Activated CD8-positive, alpha-beta T cell treated with anti-CD3 and anti-CD28 coated beads for 36 hours (primary cell): ENCODE results near the gene TGIF2. TPM values are rescaled to one million over a fixed set of nuclear protein-coding genes. Genes with fewer than 3 reads are reported as not detected.

ENCODE experiments used
- ATAC-seq: fragments of 200-7000 bp; cut with Tn5 transposase; one replicate; pipeline ENCODE4 v1.10.0; 2021; ENCODE audit warnings: mild to moderate bottlenecking, moderate library complexity
- CTCF ChIA-PET: fragments of 350-600 bp; sonication (Branson Sonifier 250); formaldehyde crosslinking; loops from one replicate; lab custom pipeline; 2021; ENCODE audit warnings: antibody characterized with exemption; lab: Charles Lee
- POLR2A ChIA-PET: fragments of 350-600 bp; sonication (Branson Sonifier 250); formaldehyde crosslinking; loops from one replicate; lab custom pipeline; 2021; ENCODE audit warnings: antibody characterized with exemption; lab: Charles Lee
- DNase-seq: peaks from one replicate; pipeline ENCODE4 v3.0.0-alpha.2; 2020
- H3K27ac Mint-ChIP-seq: one replicate; pipeline ENCODE4 v1.8.0; 2021; ENCODE audit warnings: mild to moderate bottlenecking, mixed read lengths
- H3K27me3 Mint-ChIP-seq: one replicate; pipeline ENCODE4 v1.8.0; 2021; ENCODE audit warnings: mixed read lengths
- H3K36me3 Mint-ChIP-seq: one replicate; pipeline ENCODE4 v1.8.0; 2021; ENCODE audit warnings: low read depth, mixed read lengths
- H3K4me1 Mint-ChIP-seq: one replicate; pipeline ENCODE4 v1.8.0; 2021; ENCODE audit warnings: low read depth, mixed read lengths
- H3K4me3 Mint-ChIP-seq: one replicate; pipeline ENCODE4 v1.8.0; 2021; ENCODE audit warnings: mild to moderate bottlenecking, moderate library complexity, mixed read lengths
- H3K9me3 Mint-ChIP-seq: one replicate; pipeline ENCODE4 v1.8.0; 2021; ENCODE audit warnings: mixed read lengths
- CTCF ChIP-seq: fragments of 200-600 bp; IDR thresholded peaks from one replicate; pipeline ENCODE4 v1.8.0; 2022; ENCODE audit warnings: antibody characterized with exemption, mild to moderate bottlenecking
- intact Hi-C: fragments of 100-400 bp; cut with micrococcal nuclease; formaldehyde crosslinking; loops from one replicate; pipeline ENCODE4 v1.10.0; 2022
- total RNA-seq, 2 experiments: library from RNA; stranded (reverse); gene quantifications; one replicate each; pipeline ENCODE4 v1.2.3, GENCODE V29; 2021

The TGIF2 gene
- total RNA-seq, 2 experiments from 2014 or later = 55.3 to 56.8 TPM

DNA sequence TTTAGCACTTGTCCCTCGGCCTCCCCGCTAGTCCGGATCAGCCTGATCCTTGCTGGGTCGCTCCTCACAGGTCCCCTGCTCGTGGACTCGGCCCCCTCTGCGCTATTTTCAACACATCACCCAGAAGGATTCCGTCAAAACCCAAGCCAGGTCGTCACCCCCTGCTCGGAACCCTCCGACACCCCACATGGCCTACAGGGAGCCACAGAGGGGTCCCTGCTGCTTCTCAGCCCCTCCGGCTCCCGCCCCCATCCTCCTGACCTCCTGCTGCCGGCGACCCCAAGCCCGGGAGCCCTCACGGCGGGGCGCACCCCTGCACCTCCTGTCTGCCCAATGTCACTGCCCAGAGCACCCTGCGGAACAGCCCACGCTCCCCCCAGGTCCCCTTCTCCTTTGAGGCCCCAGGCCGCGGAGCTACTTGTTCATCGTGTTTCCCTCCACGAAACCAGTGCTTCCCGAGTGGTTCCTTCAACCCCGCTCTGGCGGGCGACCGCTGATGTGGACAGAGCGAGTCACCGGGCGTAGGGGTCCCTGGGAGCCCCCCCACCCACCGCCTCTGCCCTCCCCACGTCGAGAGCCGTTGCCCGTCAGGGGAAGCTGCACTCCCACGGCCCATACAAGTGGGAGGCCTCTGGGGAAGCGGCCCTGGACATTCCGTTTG is 32.7 kb upstream of the TGIF2 start:
- no peak for TF ChIP-seq CTCF
- no peak overlapping the region for H3K4me3 Mint-ChIP-seq
- H3K27ac Mint-ChIP-seq = no peak overlapping the region
- DNase-seq (no peak), ATAC-seq (no peak)
- intact Hi-C loops = no loop called here
- no peaks in the 10 kb centered on the region for H3K36me3 Mint-ChIP-seq
- ChIA-PET POLR2A (no interaction called here), CTCF (no interaction called here)
- no peaks in the 10 kb centered on the region for H3K27me3 Mint-ChIP-seq
- no peaks in the 10 kb centered on the region for H3K4me1 Mint-ChIP-seq
- no peaks in the 10 kb centered on the region for H3K9me3 Mint-ChIP-seq

DNA sequence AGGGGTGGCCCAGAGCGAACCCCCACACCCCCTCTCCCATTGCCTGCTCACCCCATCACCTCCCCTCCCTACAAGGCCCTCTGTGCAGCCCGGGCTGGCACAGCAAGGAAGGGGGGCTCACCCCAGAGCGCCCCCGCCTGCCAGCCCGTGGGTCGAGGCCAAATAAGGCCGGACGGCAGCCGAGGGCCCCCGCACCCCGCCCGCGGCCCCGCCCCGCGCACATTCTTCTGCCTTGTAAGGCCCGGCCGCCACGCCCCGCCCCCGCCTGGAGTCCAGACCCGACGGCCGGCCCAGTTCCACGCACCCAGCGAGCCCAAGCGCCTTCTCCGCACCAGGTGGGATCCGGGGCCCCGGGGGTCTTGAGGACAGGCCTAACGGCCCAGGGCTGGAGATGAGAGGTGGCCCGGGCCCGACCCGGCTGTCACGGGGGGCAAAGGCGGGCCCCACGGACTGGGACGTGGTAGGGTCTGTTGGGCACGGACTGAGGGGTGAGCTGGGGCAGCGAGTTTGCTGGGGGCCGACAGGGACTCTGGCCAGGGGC is 32.1 kb upstream of the TGIF2 start, which contains the start of gene MYL9:
Gene MYL9 (plus strand): TSS at position 293 of the 541 bp plus-strand sequence. CDS start 3,366 bp downstream, outside the sequence.
- peak; percentile 13 for DNase-seq
- no peaks in the 10 kb centered on the region for H3K9me3 Mint-ChIP-seq
- ATAC-seq = peak; percentile 42
- intact Hi-C loops = no loop called here
- POLR2A ChIA-PET = no interaction called here
- no peak within 1 kb of the TSS for H3K27ac Mint-ChIP-seq
- H3K4me3 Mint-ChIP-seq = no peak within 1 kb of the TSS
- CTCF ChIA-PET = interaction anchor here (0.7 kb wide), 1 partner anchor 18 kb away, joined by 3 read pairs; no protein-coding TSS in a partner anchor
- TF ChIP-seq CTCF = no peak
- no peaks in the 10 kb centered on the region for H3K36me3 Mint-ChIP-seq
- no peaks in the 10 kb centered on the region for H3K4me1 Mint-ChIP-seq
- H3K27me3 Mint-ChIP-seq = no peaks in the 10 kb centered on the region

GRCh38 chr20:36541768-36542488 is 31.5 kb upstream of the TGIF2 start:
- no peaks in the 10 kb centered on the region for H3K36me3 Mint-ChIP-seq
- intact Hi-C loops = no loop called here
- ATAC-seq (peak; percentile 10), DNase-seq (no peak)
- H3K9me3 Mint-ChIP-seq = no peaks in the 10 kb centered on the region
- no peak overlapping the region for H3K4me3 Mint-ChIP-seq
- TF ChIP-seq CTCF = peak; percentile 23
- POLR2A ChIA-PET = no interaction called here
- CTCF ChIA-PET = interaction anchor here (0.7 kb wide), 1 partner anchor 18 kb away, joined by 3 read pairs; no protein-coding TSS in a partner anchor
- no peaks in the 10 kb centered on the region for H3K4me1 Mint-ChIP-seq
- H3K27me3 Mint-ChIP-seq = no peaks in the 10 kb centered on the region
- no peak overlapping the region for H3K27ac Mint-ChIP-seq

DNA sequence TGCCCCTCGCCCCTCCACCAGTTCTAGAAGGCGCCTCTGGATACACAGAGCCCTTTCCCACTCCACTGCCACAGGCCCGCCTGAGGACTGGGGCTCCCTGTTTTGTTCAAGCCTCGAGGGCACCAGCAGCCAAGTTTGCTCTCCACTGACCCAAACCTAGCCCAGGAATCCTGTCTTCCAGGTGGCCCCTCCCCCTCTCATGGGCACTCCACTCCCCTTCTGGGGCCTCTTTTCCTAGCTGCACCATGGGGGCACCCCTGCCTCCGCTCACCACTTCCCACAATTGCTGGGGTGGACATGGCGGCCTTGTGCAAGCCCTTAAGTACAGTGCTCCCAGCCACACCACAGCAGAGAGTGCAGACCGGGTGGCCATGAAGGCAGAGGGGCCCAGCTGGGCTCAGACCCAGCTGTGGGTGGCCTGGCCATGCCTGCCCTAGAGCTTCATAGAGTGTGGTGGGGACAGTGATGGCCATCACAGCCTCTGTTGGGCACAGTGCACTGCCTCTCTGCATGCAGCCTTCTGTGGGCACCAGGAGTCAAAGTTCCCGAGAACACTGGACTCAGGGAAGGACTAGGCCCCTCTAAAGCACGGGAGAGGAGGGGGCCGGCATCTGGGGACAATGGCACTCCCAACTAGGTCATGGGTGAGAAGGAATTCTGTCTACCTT is 30.7 kb upstream of the TGIF2 start:
- intact Hi-C loops = no loop called here
- DNase-seq (no peak), ATAC-seq (no peak)
- Mint-ChIP-seq H3K4me3 (no peak overlapping the region), H3K36me3 (no peaks in the 10 kb centered on the region), H3K9me3 (no peaks in the 10 kb centered on the region), H3K27ac (no peak overlapping the region), H3K27me3 (no peaks in the 10 kb centered on the region), H3K4me1 (no peaks in the 10 kb centered on the region)
- CTCF ChIA-PET = no interaction called here
- TF ChIP-seq CTCF = no peak
- POLR2A ChIA-PET = no interaction called here
